EH (cell line): Measurements from ENCODE around the gene ARPC4.
"Not testable (repeated sequence)": the region's sequence is repeated elsewhere in the genome, so short reads cannot be mapped to it uniquely, and the experiment has no call there.

Experiments
- DNase-seq: peaks from one replicate; pipeline ENCODE4 v3.0.0-alpha.2; 2015; ENCODE audit warnings: low read depth

Gene ARPC4

DNA sequence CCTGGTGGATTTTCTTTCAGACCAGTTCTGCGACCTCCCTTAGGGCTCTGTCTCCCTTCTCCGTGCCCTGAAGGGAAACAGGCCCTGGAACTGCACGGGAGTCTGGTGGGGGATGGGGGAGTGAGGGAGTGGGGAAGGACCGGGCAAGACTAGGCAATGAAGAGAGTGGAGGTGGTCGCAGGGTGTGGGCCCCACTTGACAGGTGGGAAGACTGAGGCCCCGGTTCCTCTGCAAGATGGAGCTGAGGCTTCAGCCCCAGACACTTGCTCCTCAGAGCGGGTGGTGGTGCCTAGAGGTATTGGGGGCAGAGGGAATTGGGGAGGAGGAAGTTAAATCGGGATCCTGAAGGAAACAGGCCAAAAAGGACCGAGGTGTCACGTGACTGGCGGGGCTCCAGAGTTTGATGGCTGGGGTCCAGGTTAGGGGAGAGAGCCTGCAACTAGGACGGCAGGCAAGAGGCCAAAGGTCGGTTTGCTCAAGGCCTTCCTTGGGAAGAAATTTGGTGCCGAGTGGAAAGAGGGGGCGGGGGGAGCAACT is 22.5 kb upstream of the ARPC4 start:
- peak; percentile 16 for DNase-seq

DNA sequence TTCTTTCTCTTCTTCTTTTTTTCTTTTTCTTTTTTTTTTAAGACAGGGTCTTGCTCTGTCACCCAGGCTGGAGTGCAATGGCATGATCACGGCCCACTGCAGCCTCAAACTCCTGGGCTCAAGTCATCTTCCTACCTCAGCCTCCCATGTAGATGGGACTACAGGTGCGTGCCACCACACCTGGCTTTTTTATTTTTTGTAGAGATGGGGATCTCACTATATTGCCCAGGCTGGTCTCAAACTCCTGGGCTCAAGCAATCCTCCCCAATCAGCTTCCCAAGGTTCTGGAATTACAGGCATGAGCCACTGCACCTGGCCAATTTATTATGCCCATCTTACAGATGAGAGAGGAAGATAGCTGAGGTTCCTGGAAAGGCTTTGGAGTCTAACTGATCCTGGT is 21.9 kb upstream of the ARPC4 start:
- DNase-seq, result not testable (repeated sequence)

DNA sequence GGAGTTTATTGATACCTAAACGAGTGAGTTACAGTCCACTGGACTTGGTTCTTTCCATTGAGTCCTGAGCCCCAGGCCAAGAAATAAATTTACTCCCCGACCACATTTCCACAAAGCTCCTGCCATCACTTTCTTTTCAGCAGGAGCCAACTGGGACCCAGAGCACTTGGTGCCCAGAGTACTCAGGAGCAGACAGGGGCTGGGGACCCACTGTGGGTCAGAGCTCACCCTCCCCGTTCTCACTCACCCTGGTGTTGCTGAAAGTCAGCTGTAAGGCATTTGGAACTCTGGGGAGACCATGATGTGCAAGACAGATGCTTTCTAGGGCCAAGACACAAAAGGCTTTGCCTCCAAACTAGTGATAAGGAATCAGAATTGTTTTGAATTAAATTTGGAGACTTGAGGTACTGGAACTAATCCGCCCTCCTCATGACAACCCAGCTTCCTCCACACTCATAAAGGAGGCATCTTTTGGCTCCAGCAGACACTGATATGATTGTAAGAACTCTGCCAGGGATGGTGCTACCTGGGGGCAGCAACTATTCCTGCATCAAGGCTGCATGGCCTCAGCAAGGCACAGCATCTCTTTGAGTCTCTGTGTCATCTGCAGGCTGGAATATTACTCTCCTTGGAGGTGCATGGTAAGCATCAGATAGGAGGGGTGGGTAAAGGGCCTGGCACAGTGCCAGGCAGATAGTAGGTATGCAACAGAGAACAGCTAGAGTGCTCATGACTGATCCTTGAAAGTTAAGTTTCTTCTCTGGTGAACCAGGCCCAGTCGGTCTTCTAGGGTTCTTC is 15.8 kb upstream of the ARPC4 start:
- DNase-seq, result no peak

DNA sequence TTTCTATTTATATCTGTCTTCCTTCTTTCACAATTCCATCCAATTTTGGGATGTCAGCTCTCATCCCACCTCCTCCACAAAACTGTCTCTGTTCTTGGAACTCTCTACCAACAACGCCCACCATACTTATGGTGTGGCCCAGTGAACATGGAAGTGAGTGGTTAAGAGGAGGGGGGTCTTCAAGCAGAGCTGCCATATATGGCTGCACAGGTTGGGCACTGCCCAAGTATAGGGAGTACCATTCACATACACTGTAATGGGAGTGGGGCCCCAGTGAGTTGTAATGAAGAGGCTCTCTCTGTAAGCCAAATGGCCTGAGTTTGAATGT is 15.2 kb upstream of the ARPC4 start:
- DNase-seq, result no peak

DNA sequence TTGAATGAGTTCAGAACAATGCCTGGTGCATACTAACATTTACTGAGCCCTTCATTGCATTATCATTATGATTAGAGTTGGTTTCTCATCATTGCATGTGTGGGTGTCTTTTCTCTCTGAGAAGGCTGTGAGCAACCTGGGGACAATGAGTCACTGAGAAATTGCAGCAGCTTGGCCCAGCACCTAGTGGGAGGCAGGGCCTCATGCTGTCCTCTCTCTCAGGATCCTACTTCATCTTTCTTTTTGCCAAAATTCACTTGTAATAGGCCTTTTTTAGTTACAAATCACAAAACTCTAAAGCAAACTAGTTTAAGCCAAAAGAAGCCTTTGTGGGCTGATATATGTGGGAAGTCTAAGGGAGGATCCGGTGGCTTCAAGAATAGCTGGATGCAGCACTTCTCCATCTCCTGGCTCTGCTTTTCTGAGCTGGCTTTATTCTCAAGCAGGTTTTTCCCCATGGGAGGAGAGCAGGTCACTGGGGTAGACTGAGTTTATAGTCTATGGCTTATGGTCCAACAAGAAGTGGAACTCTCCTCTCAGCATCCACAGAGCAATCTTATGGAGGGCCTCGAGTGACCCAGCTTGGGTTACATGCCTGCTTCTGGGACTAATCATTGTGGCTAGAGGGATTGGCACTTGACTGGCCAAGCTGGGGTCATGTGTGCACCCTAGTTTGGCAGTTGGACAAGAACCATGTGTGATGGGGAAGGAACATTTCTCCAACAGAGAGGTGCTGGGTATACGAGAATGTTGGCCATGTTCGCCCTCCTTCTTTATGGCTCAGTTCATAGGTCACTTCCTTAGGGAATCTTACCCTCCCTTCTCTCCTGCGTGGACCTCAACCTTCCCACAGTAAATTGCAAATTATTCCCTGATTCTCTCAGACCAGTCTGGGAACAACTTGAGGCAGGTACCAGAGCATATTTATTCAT is 14.5 kb upstream of the ARPC4 start:
- peak; percentile 56 for DNase-seq

DNA sequence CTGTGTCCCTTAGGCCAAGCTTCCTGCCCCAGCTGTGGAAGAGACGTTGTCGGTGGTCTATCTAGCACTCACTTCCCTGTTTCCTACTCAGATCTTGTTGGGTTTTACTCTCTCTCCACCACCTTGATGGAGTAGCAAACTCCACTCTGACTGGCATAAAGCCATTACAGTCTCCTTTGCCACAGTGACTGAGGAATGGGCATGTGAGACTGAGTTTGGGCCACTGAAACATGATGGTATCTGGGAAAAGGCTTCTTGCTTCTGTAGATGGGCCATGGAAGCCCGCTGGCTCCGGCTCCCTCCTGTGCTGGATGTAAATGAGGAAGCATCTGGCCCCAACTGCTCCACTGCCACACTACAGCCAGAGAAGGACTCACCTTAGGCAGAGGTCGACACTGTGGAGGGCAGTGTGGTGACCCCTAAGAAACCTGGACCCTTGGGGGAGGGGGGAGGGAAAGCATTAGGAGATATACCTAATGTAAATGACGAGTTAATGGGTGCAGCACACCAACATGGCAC is 13.7 kb upstream of the ARPC4 start:
- no peak for DNase-seq

DNA sequence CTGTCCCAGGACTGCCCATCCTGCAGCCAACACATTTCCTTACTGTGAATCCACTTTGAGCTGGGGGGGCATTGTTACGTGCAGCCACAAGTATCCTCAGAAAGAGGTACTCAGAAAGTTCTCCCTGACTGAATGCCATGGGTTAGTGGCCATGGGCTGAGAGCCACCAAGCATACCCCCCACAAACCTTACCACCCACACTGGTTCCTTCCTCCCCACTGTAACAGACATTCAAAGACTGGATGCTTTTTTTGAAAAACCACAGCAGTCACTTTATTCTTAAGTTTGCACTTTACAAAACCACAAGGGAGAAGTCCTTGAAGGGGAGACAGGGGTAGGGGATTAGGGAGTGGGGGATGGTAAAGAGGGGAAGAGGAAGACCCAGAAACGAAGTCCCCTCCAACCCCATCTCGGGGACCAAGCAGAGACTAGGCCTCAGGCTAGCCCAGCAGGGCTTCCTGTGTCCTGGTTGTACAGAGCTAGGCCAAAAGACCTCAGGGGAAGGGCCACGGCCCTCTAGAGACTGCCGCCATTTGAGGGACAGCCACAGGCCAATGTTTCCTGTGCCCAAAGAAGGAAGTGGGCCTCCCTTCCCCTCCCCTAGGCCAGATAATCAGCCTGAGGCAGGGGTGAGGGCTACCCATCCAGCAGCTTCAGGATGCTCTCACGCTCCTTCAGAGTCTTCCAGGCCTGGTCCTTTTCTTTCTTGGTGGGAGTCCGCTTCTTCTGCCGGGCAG is 13.0 kb upstream of the ARPC4 start:
- no peak for DNase-seq

DNA sequence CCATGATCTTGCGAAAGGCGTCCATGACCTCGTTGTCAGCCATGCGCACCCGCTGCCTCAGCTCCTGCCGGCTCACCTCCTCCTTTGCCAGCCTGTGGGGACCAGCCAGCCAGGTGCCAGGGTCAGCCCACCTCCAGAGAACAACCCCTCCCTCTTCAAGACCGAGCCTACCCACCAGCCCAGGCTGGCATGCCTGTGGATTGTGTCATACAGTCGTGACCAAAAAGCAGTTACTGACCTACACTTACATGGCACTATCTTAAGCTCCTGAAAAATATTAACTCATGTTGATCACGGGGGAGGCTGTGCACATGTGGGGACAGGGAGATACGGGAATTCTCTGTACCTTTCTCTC is 12.4 kb upstream of the ARPC4 start:
- DNase-seq, result no peak

DNA sequence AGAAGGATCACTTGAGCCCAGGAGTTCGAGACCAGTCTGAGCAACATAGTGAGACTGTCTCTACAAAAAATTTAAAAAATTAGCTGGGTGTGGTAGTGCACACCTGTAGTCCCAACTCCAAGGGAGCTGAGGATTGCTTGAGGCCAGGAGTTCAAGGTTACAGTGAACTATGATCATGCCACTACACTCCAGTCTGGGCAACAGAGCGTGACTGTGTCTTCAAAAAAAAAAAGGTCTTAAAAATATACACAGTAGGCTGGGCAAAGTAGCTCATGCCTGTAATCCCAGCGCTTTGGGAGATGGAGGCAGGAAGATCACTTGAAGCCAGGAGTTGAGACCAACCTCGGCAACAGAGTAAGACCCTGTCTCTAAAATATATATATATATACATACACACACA is 12.0 kb upstream of the ARPC4 start:
- DNase-seq, result no peak

DNA sequence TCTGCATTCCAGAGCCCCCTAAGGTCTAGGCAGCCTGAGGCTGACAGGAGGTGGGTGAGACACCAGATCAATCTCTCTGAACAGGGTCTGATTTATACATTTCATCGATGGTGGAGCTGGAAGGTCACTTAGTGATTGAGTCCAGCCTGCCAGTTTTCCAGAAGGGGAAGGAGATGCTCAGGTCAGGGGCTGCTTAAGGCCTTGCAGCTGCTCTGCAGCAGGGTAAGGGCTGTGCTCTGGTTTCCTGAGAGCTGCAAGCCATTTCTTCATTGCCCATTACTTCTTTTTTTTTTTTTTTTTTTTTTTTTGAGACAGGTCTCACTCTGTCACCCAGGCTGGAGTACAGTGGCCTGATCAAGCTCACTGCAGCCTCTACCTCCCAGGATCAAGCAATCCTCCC is 11.3 kb upstream of the ARPC4 start:
- no peak for DNase-seq

DNA sequence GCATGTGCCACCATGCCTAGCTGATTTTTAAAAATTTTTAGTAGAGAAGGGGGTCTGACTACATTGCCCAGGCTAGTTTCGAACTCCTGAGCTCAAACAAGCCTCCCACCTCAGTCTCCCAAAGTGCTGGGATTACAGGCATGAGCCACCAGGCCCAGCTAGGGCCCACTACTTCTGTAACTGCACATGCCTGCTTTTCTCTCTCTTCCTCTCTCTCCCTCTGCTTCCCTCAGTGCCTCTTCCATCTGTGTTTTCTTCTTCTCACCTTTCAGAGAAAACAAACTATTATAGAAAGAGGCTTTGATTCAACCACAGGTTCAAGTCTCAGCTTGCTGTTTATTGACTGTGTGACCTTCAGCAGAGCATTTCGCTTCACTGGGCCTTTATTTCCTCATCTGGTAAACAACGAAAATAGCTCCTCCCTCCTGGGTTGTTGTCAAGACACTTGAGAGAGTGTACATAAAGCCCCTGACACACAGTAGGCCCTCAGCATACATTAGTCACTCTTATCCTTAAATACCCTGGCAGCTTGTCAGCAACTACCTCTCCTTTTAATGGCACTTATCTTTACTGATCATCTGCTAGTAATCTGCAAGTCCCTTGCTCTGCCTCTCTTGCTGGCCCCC is 10.8 kb upstream of the ARPC4 start:
- no peak for DNase-seq

DNA sequence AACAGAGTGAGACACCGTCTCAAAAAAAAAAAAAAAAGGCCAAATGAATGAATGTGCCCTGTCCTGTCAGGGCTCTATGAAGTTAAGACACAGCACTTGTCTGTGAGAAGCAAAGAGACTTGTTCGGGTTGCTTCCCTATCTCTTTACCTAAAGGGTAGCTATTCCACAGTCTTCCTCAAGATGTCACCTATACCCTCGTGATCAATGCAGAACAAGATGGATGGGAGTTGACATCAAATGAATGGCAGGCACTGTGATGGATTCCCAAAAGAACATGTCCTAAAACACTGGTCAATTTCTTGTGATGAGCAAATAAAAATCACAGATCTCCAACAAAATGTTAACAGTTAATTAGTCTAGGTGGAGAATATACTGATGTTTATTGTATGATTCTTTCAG is 10.1 kb upstream of the ARPC4 start:
- DNase-seq, result no peak

DNA sequence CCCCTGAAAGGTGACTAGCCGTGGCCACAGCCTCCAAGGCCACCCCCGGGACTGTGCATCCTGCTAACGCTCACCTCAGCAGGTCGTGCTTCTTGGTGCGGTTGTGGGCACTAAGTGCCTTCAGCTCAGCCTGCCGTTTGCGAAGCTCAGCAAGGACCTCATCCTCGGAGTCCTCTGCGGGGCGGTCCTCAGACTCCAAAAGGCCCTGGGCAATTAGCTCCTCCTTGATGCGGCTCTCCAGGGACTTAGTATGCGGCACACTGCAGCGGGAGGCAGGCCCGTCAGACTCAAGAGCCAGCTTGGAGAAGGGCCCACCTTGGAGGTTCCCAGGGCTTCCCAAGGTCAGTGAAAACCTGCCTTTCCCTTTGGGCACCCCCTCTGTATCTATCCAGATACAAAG is 8.9 kb upstream of the ARPC4 start:
- DNase-seq, result no peak

DNA sequence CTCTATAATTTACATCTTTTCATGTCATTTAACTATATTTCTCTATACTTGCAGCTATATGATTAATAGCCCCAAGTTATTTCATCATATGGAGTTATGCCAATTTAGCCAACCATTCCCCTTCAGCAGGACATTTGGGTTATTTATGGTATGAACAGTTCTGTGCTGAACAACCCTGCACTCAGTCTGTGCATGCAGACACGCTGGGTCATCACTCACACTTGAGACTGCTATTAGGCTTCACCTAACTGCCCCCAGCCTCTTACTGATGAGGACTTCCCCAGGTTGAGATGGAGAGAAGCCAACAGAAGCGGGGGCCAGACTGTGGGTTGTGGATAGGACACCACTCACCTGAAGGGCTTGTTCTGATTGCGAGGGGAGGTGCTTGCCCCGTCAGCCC is 7.9 kb upstream of the ARPC4 start:
- DNase-seq, result peak; percentile 26

DNA sequence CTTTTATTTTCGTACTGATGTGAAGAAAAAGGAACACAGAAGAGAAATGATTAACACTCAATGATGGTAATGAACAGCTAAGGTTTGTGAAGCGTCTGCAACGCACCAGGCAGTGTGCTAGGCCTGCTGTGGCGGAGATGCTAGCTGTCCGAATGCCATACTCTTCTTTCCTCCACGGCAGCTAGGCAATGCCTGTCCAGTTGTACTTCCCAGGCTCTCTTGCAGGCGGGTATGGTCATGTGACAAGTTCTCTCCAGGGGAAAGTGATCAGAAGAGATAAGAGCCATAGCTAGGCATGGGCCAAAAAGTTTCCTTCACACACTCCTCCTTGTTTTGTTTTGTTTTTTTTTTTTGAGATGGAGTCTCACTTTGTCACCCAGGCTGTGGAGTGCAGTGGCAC is 7.3 kb upstream of the ARPC4 start:
- DNase-seq, result no peak

DNA sequence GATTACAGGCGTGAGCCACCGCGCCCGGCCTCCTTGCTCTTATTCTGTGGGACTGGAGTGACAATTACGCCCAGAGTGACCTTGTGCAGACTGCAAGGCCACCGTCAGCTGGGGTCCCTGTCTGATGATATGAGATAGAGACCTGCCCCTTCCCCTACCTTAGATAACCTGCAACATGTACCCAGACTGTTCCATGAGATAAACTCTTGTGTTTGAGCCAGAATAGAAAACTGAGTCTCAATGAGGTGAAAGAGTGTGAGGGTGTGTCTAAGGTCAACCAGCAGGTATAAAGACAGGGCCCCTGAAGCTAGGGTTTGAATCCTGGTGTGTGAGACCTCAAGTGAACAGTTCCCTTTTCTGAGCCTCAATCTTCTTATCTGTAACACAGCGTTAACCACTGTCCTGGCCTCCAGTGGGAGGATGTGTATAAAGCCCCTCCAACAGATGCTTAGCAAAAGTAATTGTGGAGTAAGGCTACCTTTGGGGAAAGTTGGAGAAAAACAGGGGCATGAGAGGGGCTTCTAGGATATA is 6.6 kb upstream of the ARPC4 start:
- no peak for DNase-seq

DNA sequence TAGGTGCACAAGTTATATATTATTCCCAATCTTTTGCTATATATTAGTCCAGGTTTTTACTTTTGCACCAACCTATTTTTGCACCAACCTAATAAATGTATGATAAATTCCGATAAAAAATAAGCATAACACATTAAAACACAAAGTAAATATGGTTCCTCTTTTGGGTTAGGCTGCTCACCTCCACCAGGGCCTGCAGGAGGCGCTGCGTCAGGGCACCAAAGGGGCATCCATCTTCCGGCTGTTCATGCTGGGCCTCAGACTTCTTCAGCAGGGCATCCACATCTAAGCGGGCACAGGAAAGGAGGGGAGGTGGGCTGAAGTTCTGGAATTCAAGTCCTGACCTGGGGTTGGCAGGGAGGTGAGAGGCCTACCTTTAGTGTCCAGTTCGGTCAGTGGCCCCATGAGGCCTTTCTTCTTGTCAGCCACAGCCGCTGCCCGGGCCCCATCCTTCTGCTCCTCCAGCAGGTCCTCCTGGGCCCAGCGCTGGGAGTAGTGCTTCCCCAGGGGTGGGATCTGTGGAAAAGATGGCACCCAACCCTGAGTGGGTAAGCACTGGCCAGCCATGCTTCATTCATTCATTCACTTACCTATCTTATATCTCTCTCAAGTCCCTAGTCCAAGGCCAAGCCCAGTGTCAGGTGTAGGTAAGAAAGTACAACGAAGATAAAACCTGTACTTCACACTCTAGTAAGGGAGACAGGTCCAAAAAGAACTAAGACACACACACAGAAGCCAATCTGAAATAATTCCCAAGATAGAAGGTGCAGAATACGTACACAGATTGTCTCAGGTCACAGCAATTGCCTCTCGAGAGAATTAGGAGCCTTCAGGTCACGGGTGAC is 5.8 kb upstream of the ARPC4 start:
- no peak for DNase-seq

DNA sequence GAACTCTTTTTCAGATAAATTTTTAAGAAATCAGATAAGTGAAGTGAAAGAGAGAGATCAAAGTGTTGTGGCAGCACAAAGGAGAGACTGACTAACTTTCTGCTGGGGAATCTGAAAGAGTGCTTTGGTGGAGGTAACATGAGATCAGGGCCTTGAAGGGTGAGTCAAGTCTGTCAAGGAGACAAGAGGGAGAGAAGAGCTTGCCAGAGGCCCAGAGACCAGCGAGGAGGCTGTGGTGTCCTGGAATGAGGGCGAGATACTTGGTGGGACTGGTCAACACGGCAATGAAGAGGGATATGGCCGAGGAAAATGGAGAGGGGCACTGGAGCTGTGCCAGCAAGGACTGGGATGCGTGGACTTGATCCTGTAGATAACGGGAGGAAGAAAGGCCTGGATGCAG is 5.2 kb upstream of the ARPC4 start:
- no peak for DNase-seq

DNA sequence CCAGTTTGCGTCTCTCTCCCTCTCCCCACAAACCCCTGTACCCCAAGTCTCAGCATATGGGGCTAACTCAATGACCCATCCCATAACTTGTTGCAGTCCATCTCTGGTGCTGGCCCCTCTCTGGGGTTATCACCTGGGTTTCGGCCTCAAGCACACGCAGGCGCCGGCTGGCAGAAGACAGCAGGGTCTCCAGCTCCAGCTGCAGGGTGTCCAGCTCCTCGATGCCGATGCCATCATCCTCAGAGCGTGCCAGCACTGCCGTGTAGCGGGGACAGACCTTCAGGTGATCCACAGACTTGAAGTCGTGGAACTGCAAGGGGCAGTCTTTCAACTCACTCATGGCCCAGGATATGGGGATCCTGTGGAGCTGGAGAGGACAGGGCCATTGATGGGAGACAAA is 1.8 kb upstream of the ARPC4 start:
- no peak for DNase-seq

DNA sequence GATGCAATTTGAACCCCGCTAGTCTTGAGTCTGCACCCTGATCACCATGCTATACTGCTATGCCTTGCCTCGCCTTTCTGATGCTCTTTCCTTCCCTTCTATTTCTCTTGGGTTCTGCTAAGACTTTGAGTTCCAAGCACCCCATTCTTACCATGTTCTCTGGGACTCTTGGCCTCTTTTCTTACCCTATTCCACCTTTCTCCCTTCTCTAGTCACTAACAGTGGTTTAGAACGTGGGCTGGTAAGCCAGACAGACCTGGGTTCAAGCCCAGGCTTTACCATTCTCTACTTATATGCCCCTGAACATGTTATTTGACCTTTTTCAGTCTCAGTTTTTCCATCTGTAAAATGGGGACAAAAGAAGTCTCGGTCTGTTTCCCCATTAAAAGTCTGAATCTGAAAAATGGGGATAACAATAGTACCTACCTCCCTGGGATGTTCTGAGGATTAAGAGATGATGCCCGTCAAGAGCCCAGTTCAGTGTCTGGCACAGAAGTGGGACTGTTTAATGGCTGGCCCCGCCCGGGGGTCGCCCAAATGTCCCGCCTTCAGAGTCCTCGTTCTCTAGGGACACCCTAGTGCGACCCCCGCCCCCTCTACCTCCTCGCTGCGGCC is 985 bp upstream of the ARPC4 start:
- DNase-seq, result no peak
